Neural progenitor cell (in vitro differentiated cells): ENCODE measurements around the gene IFI35. TPM values are rescaled to one million over a fixed set of nuclear protein-coding genes. Genes with fewer than 3 reads are reported as not detected.
"Not testable (repeated sequence)": the region's sequence is repeated elsewhere in the genome, so short reads cannot be mapped to it uniquely, and the experiment has no call there.

Source experiments
- DNase-seq: peaks from one replicate; pipeline ENCODE4 v3.0.0-alpha.2; 2016; ENCODE audit warnings: low spot score
- H2AFZ ChIP-seq: fragments of 200-600 bp; sonication (generic); replicated peaks from 2 replicates; pipeline ENCODE4 v1.6.1; 2016; ENCODE audit warnings: antibody characterized with exemption
- H3F3A ChIP-seq: fragments of 200-600 bp; sonication (generic); 2 replicates; pipeline ENCODE4 v1.6.1; 2016; ENCODE audit warnings: antibody characterized with exemption, low read depth
- H3K27ac ChIP-seq: fragments of 200-600 bp; sonication (generic); 2 replicates; pipeline ENCODE4 v1.5.1; 2016; ENCODE audit warnings: mild to moderate bottlenecking
- H3K27me3 ChIP-seq: fragments of 200-600 bp; sonication (generic); 2 replicates; pipeline ENCODE4 v1.6.1; 2016; ENCODE audit warnings: mild to moderate bottlenecking, moderate library complexity
- H3K36me3 ChIP-seq: fragments of 200-600 bp; sonication (generic); 2 replicates; pipeline ENCODE4 v1.5.1; 2016
- H3K4me1 ChIP-seq: fragments of 200-600 bp; sonication (generic); 2 replicates; pipeline ENCODE4 v1.6.1; 2016; ENCODE audit warnings: mixed run types
- H3K4me2 ChIP-seq: fragments of 200-600 bp; sonication (generic); 2 replicates; pipeline ENCODE4 v1.6.1; 2016
- H3K4me3 ChIP-seq: fragments of 200-600 bp; sonication (generic); 2 replicates; pipeline ENCODE4 v1.5.1; 2016
- H3K79me2 ChIP-seq: fragments of 200-600 bp; sonication (generic); 2 replicates; pipeline ENCODE4 v1.6.1; 2016; ENCODE audit warnings: low read depth
- H3K9ac ChIP-seq: fragments of 200-600 bp; sonication (generic); 2 replicates; pipeline ENCODE4 v1.6.1; 2016
- H3K9me3 ChIP-seq: fragments of 200-600 bp; sonication (generic); 2 replicates; pipeline ENCODE4 v1.5.1; 2016; ENCODE audit warnings: low read depth
- H4K20me1 ChIP-seq: fragments of 200-600 bp; sonication (generic); 2 replicates; pipeline ENCODE4 v1.6.1; 2016; ENCODE audit warnings: low read depth
- H3K27ac Mint-ChIP-seq: 3 replicates; pipeline ENCODE4 v1.8.0; 2021; ENCODE audit warnings: mixed read lengths
- H3K27me3 Mint-ChIP-seq: 2 replicates; pipeline ENCODE4 v1.8.0; 2022; ENCODE audit warnings: low read depth, mild to moderate bottlenecking, inconsistent platforms, moderate library complexity, mixed read lengths; ENCODE audit not compliant: insufficient read depth
- H3K36me3 Mint-ChIP-seq: 3 replicates; pipeline ENCODE4 v1.8.0; 2021; ENCODE audit warnings: mixed read lengths
- H3K4me1 Mint-ChIP-seq: 3 replicates; pipeline ENCODE4 v1.8.0; 2021; ENCODE audit warnings: mixed read lengths
- H3K4me3 Mint-ChIP-seq: 3 replicates; pipeline ENCODE4 v1.8.0; 2021; ENCODE audit warnings: mild to moderate bottlenecking, moderate library complexity, mixed read lengths
- H3K9me3 Mint-ChIP-seq: 3 replicates; pipeline ENCODE4 v1.8.0; 2020; ENCODE audit warnings: mixed read lengths
- EZH2 ChIP-seq: fragments of 200-600 bp; sonication (generic); IDR thresholded peaks from 2 replicates; pipeline ENCODE4 v1.6.1; 2017; ENCODE audit warnings: antibody characterized with exemption, mild to moderate bottlenecking, moderate library complexity
- EZH2phosphoT487 ChIP-seq: fragments of 200-600 bp; sonication (generic); IDR thresholded peaks from 2 replicates; pipeline ENCODE4 v1.6.1; 2017; ENCODE audit warnings: antibody characterized with exemption
- total RNA-seq: library from RNA; depleted of rRNA; stranded (reverse); fragments of >200 nt; gene quantifications from 2 replicates; pipeline ENCODE4 v1.2.3, GENCODE V29; 2015; ENCODE audit warnings: low replicate concordance
- TF ChIP-seq, protein P1 (sequence below): fragments of 200-600 bp; sonication (generic); IDR thresholded peaks from 2 replicates; pipeline ENCODE4 v1.5.1; 2017; ENCODE audit warnings: antibody characterized with exemption, mild to moderate bottlenecking

IFI35 gene
- total RNA-seq, 1 donor from 2014 or later: not detected

DNA sequence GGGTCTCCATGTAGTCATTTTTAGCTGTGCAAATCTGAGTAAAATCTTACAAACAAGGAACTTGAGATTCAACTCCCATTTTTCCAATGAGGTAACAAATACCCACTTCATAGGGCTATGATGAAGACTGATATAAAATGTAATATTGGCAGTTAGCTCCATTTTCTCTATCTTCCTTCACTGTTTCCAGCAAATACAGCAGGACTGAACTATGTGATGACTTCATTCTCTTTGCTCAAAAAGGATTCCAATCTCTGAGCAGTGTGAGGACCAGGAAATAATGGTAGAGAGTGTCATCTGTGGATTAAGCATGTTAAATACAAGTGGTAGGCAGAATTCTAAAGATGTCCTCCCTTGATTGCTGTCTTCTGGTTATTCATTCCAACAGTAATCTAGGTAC, 36.7 kb downstream of the IFI35 start:
- H3K9ac ChIP-seq: no peak overlapping the region
- no peaks in the 10 kb centered on the region for H3K79me2 ChIP-seq
- H3K4me2 ChIP-seq: no peak overlapping the region
- Mint-ChIP-seq H3K4me3 (no peak overlapping the region), H3K36me3 (peaks cover 10% of the 10 kb centered on the region), H3K27ac (no peak overlapping the region), H3K9me3 (no peaks in the 10 kb centered on the region), H3K27me3 (peaks cover 9% of the 10 kb centered on the region), H3K4me1 (peaks cover 25% of the 10 kb centered on the region)
- no peak overlapping the region for H3K27ac ChIP-seq
- peaks cover 5% of the 10 kb centered on the region for H3K36me3 ChIP-seq
- H2AFZ ChIP-seq: no peak overlapping the region
- H4K20me1 ChIP-seq: no peaks in the 10 kb centered on the region
- H3K4me3 ChIP-seq: no peak overlapping the region
- H3K4me1 ChIP-seq: peaks cover 29% of the 10 kb centered on the region
- peaks cover 50% of the 10 kb centered on the region for H3F3A ChIP-seq
- H3K9me3 ChIP-seq: no peaks in the 10 kb centered on the region
- H3K27me3 ChIP-seq: no peaks in the 10 kb centered on the region
- DNase-seq: no peak
- TF ChIP-seq, protein P1, sequence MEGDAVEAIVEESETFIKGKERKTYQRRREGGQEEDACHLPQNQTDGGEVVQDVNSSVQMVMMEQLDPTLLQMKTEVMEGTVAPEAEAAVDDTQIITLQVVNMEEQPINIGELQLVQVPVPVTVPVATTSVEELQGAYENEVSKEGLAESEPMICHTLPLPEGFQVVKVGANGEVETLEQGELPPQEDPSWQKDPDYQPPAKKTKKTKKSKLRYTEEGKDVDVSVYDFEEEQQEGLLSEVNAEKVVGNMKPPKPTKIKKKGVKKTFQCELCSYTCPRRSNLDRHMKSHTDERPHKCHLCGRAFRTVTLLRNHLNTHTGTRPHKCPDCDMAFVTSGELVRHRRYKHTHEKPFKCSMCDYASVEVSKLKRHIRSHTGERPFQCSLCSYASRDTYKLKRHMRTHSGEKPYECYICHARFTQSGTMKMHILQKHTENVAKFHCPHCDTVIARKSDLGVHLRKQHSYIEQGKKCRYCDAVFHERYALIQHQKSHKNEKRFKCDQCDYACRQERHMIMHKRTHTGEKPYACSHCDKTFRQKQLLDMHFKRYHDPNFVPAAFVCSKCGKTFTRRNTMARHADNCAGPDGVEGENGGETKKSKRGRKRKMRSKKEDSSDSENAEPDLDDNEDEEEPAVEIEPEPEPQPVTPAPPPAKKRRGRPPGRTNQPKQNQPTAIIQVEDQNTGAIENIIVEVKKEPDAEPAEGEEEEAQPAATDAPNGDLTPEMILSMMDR: no peak
- TF ChIP-seq EZH2phosphoT487 (no peak), EZH2 (no peak)

GRCh38 chr17:43044024-43044423, 37.4 kb downstream of the IFI35 start:
- H2AFZ ChIP-seq: no peak overlapping the region
- peaks cover 8% of the 10 kb centered on the region for H3K27me3 Mint-ChIP-seq
- no peak for DNase-seq
- H3K36me3 ChIP-seq: peaks cover 5% of the 10 kb centered on the region
- TF ChIP-seq EZH2 (no peak), EZH2phosphoT487 (no peak)
- TF ChIP-seq, protein P1: no peak
- H3K4me1 ChIP-seq: peaks cover 29% of the 10 kb centered on the region
- no peak overlapping the region for H3K4me3 Mint-ChIP-seq
- no peak overlapping the region for H3K27ac ChIP-seq
- H3F3A ChIP-seq: peaks cover 50% of the 10 kb centered on the region
- no peaks in the 10 kb centered on the region for H3K9me3 Mint-ChIP-seq
- H3K79me2 ChIP-seq: no peaks in the 10 kb centered on the region
- peaks cover 24% of the 10 kb centered on the region for H3K4me1 Mint-ChIP-seq
- no peaks in the 10 kb centered on the region for H3K27me3 ChIP-seq
- H3K9ac ChIP-seq: no peak overlapping the region
- H3K9me3 ChIP-seq: no peaks in the 10 kb centered on the region
- peaks cover 10% of the 10 kb centered on the region for H3K36me3 Mint-ChIP-seq
- H3K4me2 ChIP-seq: no peak overlapping the region
- H4K20me1 ChIP-seq: no peaks in the 10 kb centered on the region
- no peak overlapping the region for H3K27ac Mint-ChIP-seq
- no peak overlapping the region for H3K4me3 ChIP-seq

DNA sequence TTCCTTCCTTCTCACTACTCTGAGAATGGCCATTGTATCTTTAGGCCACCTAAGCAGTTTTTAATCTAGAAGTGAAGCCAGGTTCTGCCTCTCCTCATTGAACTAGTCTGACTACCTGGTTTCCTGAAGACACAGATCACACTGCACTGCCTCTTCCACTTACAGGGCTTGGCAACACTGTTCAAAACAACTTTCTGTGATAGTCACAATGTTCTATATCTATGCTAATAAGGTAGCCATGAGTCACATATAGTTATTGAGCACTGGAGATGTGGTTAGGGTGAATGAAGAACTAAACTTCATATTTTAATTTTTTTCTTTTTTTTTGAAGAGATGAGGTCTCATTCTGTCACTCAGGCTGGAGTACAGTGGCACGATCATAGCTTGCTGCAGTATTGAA, 45.4 kb downstream of the IFI35 start:
- no peaks in the 10 kb centered on the region for H3K4me1 Mint-ChIP-seq
- TF ChIP-seq EZH2phosphoT487: no peak
- TF ChIP-seq EZH2: no peak
- TF ChIP-seq, protein P1: no peak
- no peak overlapping the region for H3K4me3 Mint-ChIP-seq
- no peak overlapping the region for H3K4me3 ChIP-seq
- no peak overlapping the region for H3K9ac ChIP-seq
- no peaks in the 10 kb centered on the region for H3K4me1 ChIP-seq
- no peaks in the 10 kb centered on the region for H3K9me3 ChIP-seq
- H3K9me3 Mint-ChIP-seq: no peaks in the 10 kb centered on the region
- H3F3A ChIP-seq: no peaks in the 10 kb centered on the region
- peaks cover 3% of the 10 kb centered on the region for H3K36me3 ChIP-seq
- peaks cover 32% of the 10 kb centered on the region for H3K36me3 Mint-ChIP-seq
- H3K27me3 Mint-ChIP-seq: peaks cover 8% of the 10 kb centered on the region
- no peaks in the 10 kb centered on the region for H4K20me1 ChIP-seq
- no peak overlapping the region for H3K27ac Mint-ChIP-seq
- no peaks in the 10 kb centered on the region for H3K27me3 ChIP-seq
- H3K79me2 ChIP-seq: no peaks in the 10 kb centered on the region
- no peak overlapping the region for H2AFZ ChIP-seq
- no peak overlapping the region for H3K27ac ChIP-seq
- no peak for DNase-seq
- no peak overlapping the region for H3K4me2 ChIP-seq

- not testable (repeated sequence) for H3K4me1 Mint-ChIP-seq, DNase-seq, H3K9me3 Mint-ChIP-seq, H3K27ac Mint-ChIP-seq, H3K4me2 ChIP-seq, H4K20me1 ChIP-seq, H2AFZ ChIP-seq, H3F3A ChIP-seq, H3K4me3 Mint-ChIP-seq, H3K36me3 ChIP-seq, H3K27me3 ChIP-seq, H3K27me3 Mint-ChIP-seq, H3K9ac ChIP-seq, H3K4me3 ChIP-seq, H3K79me2 ChIP-seq, H3K27ac ChIP-seq, H3K9me3 ChIP-seq, H3K4me1 ChIP-seq
- peaks cover 28% of the 10 kb centered on the region for H3K36me3 Mint-ChIP-seq
These were observed 46.4 kb downstream of the IFI35 start for GRCh38 chr17:43053008-43053407.
